ENCODE results near the gene AKTIP. TPM values are rescaled to one million over a fixed set of nuclear protein-coding genes. Genes with fewer than 3 reads are reported as not detected.
A peak's percentile ranks its signal among the peaks of the same experiment; 100 is the strongest.

The AKTIP gene
- total RNA-seq, 2 experiments from 2014 or later: 51.2 to 53.3 TPM

DNA sequence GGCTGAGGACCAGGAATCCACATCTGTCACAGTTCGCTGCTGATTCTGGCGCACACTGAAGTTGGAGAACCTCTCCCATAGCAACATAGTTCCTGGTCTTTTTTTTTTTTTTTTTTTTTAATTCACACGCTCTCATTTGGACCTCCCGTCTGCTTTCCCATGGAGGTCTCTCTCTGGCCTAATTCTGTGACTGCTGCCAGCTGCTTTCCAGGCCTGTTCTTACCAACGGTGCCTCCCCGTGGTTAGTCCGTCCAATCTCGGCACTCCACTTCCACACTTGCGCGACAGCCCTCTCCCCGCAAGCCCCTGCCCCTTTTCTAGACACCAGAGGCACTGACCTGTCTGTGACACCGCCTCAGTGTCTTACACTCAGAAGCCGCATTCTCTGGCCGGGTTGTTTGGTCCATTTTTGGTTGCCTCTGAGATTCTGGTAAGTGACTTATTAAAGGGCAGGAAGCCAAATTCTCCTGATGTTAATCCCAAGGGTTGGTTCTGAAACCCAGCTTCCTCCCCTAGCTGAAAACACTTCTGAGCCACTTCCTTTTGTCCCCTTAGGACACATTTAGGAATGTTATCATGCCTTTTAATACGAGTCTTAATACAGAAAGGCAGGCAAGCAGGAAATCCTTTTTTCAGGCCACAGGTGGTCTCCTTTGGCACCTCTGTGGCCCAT lies 1.1 kb upstream of the AKTIP start:
- no peaks in the 10 kb centered on the region for H3K27me3 ChIP-seq (ENCODE audit: control insufficient read depth in 1 of 2, insufficient read depth in 2 of 2, low read length in 2 of 2)
- Mint-ChIP-seq H3K4me1 (ENCODE audit: low read depth) (peaks cover 58% of the 10 kb centered on the region), H3K9me3 (no peaks in the 10 kb centered on the region), H3K4me3 (peak overlapping the region; percentile 93), H3K36me3 (ENCODE audit: low read depth) (peaks cover 33% of the 10 kb centered on the region), H3K27ac (peak overlapping the region; percentile 86), H3K27me3 (no peaks in the 10 kb centered on the region)
- DNase-seq: peak in 11 of 14 experiments; percentile 21 to 66 (median 30)
- intact Hi-C loops (cut with DNase I, micrococcal nuclease): loop anchor here (1.0 to 5.0 kb wide), 7 partner anchors 14 to 377 kb away; partner anchors contain the start of gene RBL2 (in 2 of the 2)
- CTCF ChIA-PET: interaction anchor here (1.5 kb wide), 1 partner anchor 14 kb away, joined by 4 read pairs; no protein-coding TSS in a partner anchor
- H3K4me3 ChIP-seq (ENCODE audit: low read length): peak overlapping the region; percentile 76
- no peaks in the 10 kb centered on the region for H3K9me3 ChIP-seq (ENCODE audit: control insufficient read depth in 1 of 2, insufficient read depth in 1 of 2, low read length in 2 of 2)
- POLR2A ChIA-PET: interaction anchor here (0.7 to 9.6 kb wide), 16 partner anchors 9 to 374 kb away, joined by 3 to 166 read pairs (median 6); partner anchors contain the start of genes FTO, RBL2 and RPGRIP1L
- peaks cover 10% of the 10 kb centered on the region for H3K36me3 ChIP-seq (ENCODE audit: insufficient read depth, low read length)
- H3K4me1 ChIP-seq (ENCODE audit: insufficient read depth, low read length): peaks cover 38% of the 10 kb centered on the region
- peak overlapping the region; percentile 76 to 84 for H3K27ac ChIP-seq (ENCODE audit: low read depth in 1 of 2, low read length in 2 of 2)
- TF ChIP-seq, protein P1, sequence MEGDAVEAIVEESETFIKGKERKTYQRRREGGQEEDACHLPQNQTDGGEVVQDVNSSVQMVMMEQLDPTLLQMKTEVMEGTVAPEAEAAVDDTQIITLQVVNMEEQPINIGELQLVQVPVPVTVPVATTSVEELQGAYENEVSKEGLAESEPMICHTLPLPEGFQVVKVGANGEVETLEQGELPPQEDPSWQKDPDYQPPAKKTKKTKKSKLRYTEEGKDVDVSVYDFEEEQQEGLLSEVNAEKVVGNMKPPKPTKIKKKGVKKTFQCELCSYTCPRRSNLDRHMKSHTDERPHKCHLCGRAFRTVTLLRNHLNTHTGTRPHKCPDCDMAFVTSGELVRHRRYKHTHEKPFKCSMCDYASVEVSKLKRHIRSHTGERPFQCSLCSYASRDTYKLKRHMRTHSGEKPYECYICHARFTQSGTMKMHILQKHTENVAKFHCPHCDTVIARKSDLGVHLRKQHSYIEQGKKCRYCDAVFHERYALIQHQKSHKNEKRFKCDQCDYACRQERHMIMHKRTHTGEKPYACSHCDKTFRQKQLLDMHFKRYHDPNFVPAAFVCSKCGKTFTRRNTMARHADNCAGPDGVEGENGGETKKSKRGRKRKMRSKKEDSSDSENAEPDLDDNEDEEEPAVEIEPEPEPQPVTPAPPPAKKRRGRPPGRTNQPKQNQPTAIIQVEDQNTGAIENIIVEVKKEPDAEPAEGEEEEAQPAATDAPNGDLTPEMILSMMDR (IDR thresholded peaks at IDR 0.05): peak; percentile 22
- no peak for ATAC-seq (ENCODE audit: poor library complexity)

DNA sequence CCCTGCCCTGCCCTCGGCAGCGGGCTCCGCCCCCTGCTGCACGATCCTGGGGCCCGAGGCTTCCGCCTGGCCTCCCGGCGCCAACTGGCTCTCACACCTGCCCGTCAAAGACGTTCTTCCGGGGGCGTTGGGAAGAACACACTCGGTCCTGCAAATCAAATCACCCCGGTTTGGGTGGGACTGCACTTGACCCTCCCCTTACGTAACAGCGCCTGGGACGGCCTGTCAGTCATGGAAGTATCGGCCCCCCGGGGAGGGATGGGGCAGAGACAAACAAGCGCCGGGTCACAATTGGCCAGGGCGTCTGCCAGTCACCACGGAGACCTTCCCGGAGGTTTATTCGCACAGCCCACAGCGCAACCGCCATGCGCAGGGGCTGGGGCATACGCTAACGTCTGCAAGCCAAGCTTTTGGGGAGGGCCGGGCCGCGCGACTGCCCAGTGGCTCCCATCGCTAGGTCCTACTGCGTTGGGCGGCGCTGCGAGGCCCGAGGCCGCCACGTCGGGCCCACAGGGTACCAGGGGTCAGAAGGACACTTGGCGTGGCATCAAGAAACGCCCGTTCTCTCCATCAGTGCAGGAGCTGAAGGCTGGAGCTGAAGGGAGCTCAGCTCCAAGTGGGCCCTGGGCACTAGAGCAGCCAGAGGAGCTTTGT lies 388 bp upstream of the AKTIP start:
- H3K27ac Mint-ChIP-seq: peak overlapping the region; percentile 86
- Histone ChIP-seq H3K4me3 (ENCODE audit: low read length) (peak overlapping the region; percentile 76), H3K4me1 (ENCODE audit: insufficient read depth, low read length) (peaks cover 44% of the 10 kb centered on the region), H3K27me3 (ENCODE audit: control insufficient read depth in 1 of 2, insufficient read depth in 2 of 2, low read length in 2 of 2) (no peaks in the 10 kb centered on the region), H3K36me3 (ENCODE audit: insufficient read depth, low read length) (peaks cover 17% of the 10 kb centered on the region), H3K27ac (ENCODE audit: low read depth in 1 of 2, low read length in 2 of 2) (peak overlapping the region; percentile 76 to 84), H3K9me3 (ENCODE audit: control insufficient read depth in 1 of 2, insufficient read depth in 1 of 2, low read length in 2 of 2) (no peaks in the 10 kb centered on the region)
- DNase-seq (peak; percentile 97 to 100 (median 100)), ATAC-seq (ENCODE audit: poor library complexity) (peak; percentile 88)
- POLR2A ChIA-PET: interaction anchor here (0.7 to 9.6 kb wide), 20 partner anchors 9 to 373 kb away, joined by 3 to 166 read pairs (median 6); partner anchors contain the start of genes FTO, RBL2 and RPGRIP1L
- TF ChIP-seq, protein P1 (IDR thresholded peaks at IDR 0.05): no peak
- H3K4me3 Mint-ChIP-seq: peak overlapping the region; percentile 93
- CTCF ChIA-PET: interaction anchor here (1.5 kb wide), 1 partner anchor 15 kb away, joined by 4 read pairs; no protein-coding TSS in a partner anchor
- no peaks in the 10 kb centered on the region for H3K9me3 Mint-ChIP-seq
- H3K4me1 Mint-ChIP-seq (ENCODE audit: low read depth): peaks cover 65% of the 10 kb centered on the region
- peaks cover 41% of the 10 kb centered on the region for H3K36me3 Mint-ChIP-seq (ENCODE audit: low read depth)
- intact Hi-C loops (cut with DNase I, micrococcal nuclease): loop anchor here (1.0 to 5.0 kb wide), 7 partner anchors 15 to 376 kb away; partner anchors contain the start of gene RBL2 (in 2 of the 2)
- no peaks in the 10 kb centered on the region for H3K27me3 Mint-ChIP-seq

DNA sequence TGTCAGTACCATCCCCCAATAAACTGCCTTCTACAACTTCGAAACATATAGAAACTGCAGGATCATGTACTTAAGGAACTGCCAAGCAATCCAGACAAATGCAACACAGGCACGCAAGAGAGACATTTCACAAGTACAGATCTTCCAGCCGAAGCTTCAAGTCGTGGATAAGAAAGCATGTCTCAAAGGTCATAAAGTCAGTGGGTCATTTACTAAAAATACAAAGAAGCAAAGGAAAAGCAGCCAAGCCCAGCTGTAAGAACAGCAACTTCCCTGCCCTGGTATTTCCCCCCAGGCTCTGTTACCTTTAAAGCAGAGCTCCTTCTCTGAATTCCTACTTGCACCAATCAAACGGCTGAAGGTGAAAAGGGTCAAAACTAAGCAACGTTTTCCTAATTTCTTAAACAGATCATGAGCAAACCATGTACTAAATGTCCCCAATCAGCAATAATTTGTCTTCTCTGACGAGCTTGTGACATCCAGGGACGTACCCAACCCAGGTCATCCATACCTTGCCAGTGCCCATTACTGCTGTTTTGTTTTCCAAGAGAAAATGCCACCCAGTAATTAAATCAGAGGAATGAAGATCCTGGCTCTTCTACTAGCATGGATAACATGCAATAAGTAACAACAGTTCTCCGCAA lies 1.7 kb downstream of the AKTIP start:
- H3K4me3 ChIP-seq (ENCODE audit: low read length): peak overlapping the region; percentile 76

More for the DNA sequence above, 1.7 kb downstream of the AKTIP start:
- ChIA-PET CTCF (interaction anchor here (1.2 kb wide), 1 partner anchor 51 kb away, joined by 3 read pairs; no protein-coding TSS in a partner anchor), POLR2A (interaction anchor here (1.0 to 9.6 kb wide), 10 partner anchors 11 to 446 kb away, joined by 3 to 166 read pairs (median 4); partner anchors contain the start of genes CHD9 and RBL2)
- Mint-ChIP-seq H3K4me3 (peak overlapping the region; percentile 98), H3K4me1 (ENCODE audit: low read depth) (peaks cover 80% of the 10 kb centered on the region), H3K9me3 (no peaks in the 10 kb centered on the region), H3K27ac (peak overlapping the region; percentile 88), H3K27me3 (no peaks in the 10 kb centered on the region), H3K36me3 (ENCODE audit: low read depth) (peaks cover 61% of the 10 kb centered on the region)
- H3K36me3 ChIP-seq (ENCODE audit: insufficient read depth, low read length): peaks cover 37% of the 10 kb centered on the region
- H3K9me3 ChIP-seq (ENCODE audit: control insufficient read depth in 1 of 2, insufficient read depth in 1 of 2, low read length in 2 of 2): no peaks in the 10 kb centered on the region
- DNase-seq (no peak), ATAC-seq (ENCODE audit: poor library complexity) (no peak)
- intact Hi-C loops (cut with DNase I, micrococcal nuclease): loop anchor here (5.0 kb wide), 3 partner anchors 44 to 374 kb away; no protein-coding TSS in a partner anchor
- peak overlapping the region in 1 of 2 donors; percentile 41 for H3K27ac ChIP-seq (ENCODE audit: low read depth in 1 of 2, low read length in 2 of 2)
- H3K4me1 ChIP-seq (ENCODE audit: insufficient read depth, low read length): peaks cover 55% of the 10 kb centered on the region
- no peaks in the 10 kb centered on the region for H3K27me3 ChIP-seq (ENCODE audit: control insufficient read depth in 1 of 2, insufficient read depth in 2 of 2, low read length in 2 of 2)
- TF ChIP-seq, protein P1 (IDR thresholded peaks at IDR 0.05): no peak
